ENCODE data around the gene SIRT7.

DNA sequence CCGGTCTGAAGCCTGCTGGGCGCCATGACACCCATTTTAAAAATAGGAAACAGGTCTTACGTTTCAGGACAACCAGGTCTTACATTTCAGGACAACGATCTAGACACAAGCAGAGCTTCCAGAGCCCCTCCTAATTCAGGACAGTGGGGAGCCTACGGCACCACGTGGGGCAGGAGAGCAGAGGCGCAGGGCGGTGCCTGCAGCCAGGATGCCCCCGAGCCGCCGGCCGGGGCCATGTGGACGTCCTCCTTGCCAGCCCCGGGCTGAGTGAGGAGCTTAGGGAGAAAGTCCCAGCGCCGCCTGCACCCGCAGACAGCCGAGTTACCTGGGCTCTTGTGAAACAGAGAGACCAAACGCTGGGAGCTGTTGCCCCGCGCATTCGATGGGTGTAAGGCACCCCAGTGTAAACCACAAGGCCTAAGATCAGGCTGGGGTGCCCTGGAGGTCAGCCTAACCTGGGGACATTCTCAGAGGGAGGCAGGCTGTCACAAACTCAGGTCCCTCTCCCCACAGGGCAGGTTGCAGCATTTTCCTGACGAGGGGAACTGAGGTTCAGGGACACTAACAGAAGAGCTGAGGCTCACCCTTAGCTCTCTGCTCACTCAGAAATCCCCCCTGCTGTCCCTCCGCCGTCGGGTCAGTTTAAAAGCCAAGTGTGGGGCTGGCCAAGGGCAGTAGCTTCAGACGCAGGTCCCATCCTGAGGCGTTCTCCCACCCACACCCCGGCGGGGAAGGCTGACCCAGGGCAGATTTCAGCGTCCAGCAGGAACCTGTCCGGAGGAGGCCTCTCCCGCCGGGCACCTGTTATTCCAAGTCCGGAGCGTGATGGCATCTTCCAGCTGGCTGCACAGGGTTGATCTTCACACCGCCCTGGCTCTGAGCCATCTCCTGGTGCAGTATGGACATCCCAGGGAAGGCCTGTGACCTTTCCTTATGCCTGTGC lies 44.8 kb upstream of the SIRT7 start:
- TF ChIP-seq, protein P1, sequence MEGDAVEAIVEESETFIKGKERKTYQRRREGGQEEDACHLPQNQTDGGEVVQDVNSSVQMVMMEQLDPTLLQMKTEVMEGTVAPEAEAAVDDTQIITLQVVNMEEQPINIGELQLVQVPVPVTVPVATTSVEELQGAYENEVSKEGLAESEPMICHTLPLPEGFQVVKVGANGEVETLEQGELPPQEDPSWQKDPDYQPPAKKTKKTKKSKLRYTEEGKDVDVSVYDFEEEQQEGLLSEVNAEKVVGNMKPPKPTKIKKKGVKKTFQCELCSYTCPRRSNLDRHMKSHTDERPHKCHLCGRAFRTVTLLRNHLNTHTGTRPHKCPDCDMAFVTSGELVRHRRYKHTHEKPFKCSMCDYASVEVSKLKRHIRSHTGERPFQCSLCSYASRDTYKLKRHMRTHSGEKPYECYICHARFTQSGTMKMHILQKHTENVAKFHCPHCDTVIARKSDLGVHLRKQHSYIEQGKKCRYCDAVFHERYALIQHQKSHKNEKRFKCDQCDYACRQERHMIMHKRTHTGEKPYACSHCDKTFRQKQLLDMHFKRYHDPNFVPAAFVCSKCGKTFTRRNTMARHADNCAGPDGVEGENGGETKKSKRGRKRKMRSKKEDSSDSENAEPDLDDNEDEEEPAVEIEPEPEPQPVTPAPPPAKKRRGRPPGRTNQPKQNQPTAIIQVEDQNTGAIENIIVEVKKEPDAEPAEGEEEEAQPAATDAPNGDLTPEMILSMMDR (IDR thresholded peaks at IDR 0.05; ENCODE audit: low read depth, low read length) = no peak
- no peak for TF ChIP-seq EZH2phosphoT487 (IDR thresholded peaks at IDR 0.05; ENCODE audit: low read depth)

All from OCI-LY3 (cell line).